H1 (cell line): ENCODE measurements around the gene PKD2L2.

Experiments
- CTCF ChIP-seq, 3 experiments: IDR thresholded peaks; 1 replicate in 2 of 3; 2 replicates in 1 of 3; pipeline versions ENCODE4 v1.5.1 to v1.6.1; 2011; ENCODE audit warnings: low read length in 3 of 3, mild to moderate bottlenecking in 3 of 3, inconsistent platforms in 2 of 3, low read depth in 1 of 3, moderate library complexity in 1 of 3; ENCODE audit not compliant: insufficient read depth in 1 of 3; ENCODE audit errors: control extremely low read depth in 1 of 3
- EGR1 ChIP-seq: IDR thresholded peaks from 2 replicates; pipeline ENCODE4 v1.6.1; 2011; ENCODE audit warnings: low read depth, low read length, borderline replicate concordance
- FOSL1 ChIP-seq: IDR thresholded peaks from 2 replicates; pipeline ENCODE4 v1.6.1; 2011; ENCODE audit warnings: mild to moderate bottlenecking, low read depth, low read length, moderate library complexity; ENCODE audit not compliant: insufficient read depth
- POLR2A ChIP-seq, 2 experiments: IDR thresholded peaks; 1 replicate in 1 of 2; 2 replicates in 1 of 2; pipeline ENCODE4 v1.6.1; 2011; ENCODE audit warnings: low read depth in 2 of 2, low read length in 2 of 2, mild to moderate bottlenecking in 2 of 2; ENCODE audit errors: control extremely low read depth in 1 of 2
- TEAD4 ChIP-seq: IDR thresholded peaks from 2 replicates; pipeline ENCODE4 v1.6.1; 2012; ENCODE audit warnings: low read depth, low read length, inconsistent platforms, mixed read lengths

GRCh38 chr5:137960141-137960540 lies 70.9 kb downstream of the PKD2L2 start:
- TF ChIP-seq CTCF (IDR thresholded peaks at IDR 0.05; ENCODE audit: control extremely low read depth in 1 of 3, insufficient read depth in 1 of 3, low read depth in 1 of 3, low read length in 3 of 3) = no peak
- no peak for TF ChIP-seq POLR2A (IDR thresholded peaks at IDR 0.05; ENCODE audit: control extremely low read depth in 1 of 2, low read depth in 2 of 2, low read length in 2 of 2)
- TF ChIP-seq FOSL1 = no peak
- TF ChIP-seq TEAD4 = no peak
- TF ChIP-seq EGR1 = no peak
